ENCODE results near the gene PCSK6. TPM values are rescaled to one million over a fixed set of nuclear protein-coding genes. Genes with fewer than 3 reads are reported as not detected.

Gene PCSK6
- total RNA-seq, 1 experiment from 2014 or later = 3.7 TPM

DNA sequence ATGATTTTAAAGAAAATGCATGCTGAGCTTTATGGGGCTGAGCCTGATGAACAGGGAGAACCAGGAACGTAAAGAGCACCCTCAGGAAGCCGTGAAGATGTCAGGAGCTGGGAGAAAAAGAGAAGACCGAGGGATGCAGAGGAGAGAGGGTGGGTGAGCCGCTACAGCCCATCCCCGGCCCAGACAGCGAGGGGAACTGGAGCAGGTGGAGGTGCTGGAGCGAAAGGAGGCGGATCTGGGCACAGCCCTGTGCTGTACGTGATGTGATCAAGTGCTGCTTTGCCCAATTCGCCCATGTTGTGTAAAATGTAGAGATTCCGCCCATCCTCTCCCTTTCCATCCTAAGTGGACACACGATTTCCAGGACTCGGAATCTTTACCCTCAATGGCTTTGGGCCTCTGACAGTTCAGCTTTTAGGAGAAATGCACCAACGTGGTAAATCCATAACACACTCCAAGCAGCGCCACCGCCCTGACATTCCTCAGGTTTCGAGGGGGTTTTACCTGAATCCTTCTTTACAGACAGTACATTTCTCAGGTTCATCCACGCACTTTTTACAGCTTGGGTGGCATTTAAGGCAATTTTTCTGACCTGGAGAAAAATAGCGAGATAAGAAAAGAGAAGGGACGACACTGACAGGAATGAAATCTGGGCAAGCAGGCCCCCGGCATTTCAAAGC lies 167.4 kb downstream of the PCSK6 start:
- H4K20me1 ChIP-seq (ENCODE audit: low read length) = no peaks in the 10 kb centered on the region
- H3K4me1 ChIP-seq (ENCODE audit: insufficient read depth, low read length) = no peaks in the 10 kb centered on the region
- no peaks in the 10 kb centered on the region for H3K36me3 ChIP-seq (ENCODE audit: low read depth, low read length)
- no peak for ATAC-seq
- H3K9me3 ChIP-seq (ENCODE audit: low read length) = no peaks in the 10 kb centered on the region
- TF ChIP-seq EZH2 (IDR thresholded peaks at IDR 0.05; ENCODE audit: low read length, unreplicated experiment) = no peak
- no peak for TF ChIP-seq EZH2phosphoT487 (IDR thresholded peaks at IDR 0.05; ENCODE audit: borderline replicate concordance, low read length)
- TF ChIP-seq, protein P1, sequence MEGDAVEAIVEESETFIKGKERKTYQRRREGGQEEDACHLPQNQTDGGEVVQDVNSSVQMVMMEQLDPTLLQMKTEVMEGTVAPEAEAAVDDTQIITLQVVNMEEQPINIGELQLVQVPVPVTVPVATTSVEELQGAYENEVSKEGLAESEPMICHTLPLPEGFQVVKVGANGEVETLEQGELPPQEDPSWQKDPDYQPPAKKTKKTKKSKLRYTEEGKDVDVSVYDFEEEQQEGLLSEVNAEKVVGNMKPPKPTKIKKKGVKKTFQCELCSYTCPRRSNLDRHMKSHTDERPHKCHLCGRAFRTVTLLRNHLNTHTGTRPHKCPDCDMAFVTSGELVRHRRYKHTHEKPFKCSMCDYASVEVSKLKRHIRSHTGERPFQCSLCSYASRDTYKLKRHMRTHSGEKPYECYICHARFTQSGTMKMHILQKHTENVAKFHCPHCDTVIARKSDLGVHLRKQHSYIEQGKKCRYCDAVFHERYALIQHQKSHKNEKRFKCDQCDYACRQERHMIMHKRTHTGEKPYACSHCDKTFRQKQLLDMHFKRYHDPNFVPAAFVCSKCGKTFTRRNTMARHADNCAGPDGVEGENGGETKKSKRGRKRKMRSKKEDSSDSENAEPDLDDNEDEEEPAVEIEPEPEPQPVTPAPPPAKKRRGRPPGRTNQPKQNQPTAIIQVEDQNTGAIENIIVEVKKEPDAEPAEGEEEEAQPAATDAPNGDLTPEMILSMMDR (conservative IDR thresholded peaks at IDR 0.05; ENCODE audit: low read depth, low read length) = no peak
- H3K4me2 ChIP-seq (ENCODE audit: low read length) = no peak overlapping the region
- no peaks in the 10 kb centered on the region for H3K79me2 ChIP-seq (ENCODE audit: low read length)
- no peak overlapping the region for H3K4me3 ChIP-seq (ENCODE audit: low read length)
- ChIA-PET CTCF (no interaction called here), POLR2A (ENCODE audit: unreplicated experiment) (no interaction called here)
- BruUV-seq (replicated peaks) = no TSS peak
- no peaks in the 10 kb centered on the region for H3F3A ChIP-seq (ENCODE audit: low read length, unreplicated experiment)
- H3K27ac ChIP-seq (ENCODE audit: low read length) = no peak overlapping the region
- intact Hi-C loops (cut with micrococcal nuclease) = no loop called here
- H3K27me3 ChIP-seq (ENCODE audit: low read length) = peaks cover 66% of the 10 kb centered on the region
- no peak for DNase-seq
- H3K9me2 ChIP-seq (replicated peaks; ENCODE audit: low read length) = no peaks in the 10 kb centered on the region
- no peak overlapping the region for H2AFZ ChIP-seq (ENCODE audit: low read length)
- no peak overlapping the region for H3K9ac ChIP-seq (ENCODE audit: low read length)

DNA sequence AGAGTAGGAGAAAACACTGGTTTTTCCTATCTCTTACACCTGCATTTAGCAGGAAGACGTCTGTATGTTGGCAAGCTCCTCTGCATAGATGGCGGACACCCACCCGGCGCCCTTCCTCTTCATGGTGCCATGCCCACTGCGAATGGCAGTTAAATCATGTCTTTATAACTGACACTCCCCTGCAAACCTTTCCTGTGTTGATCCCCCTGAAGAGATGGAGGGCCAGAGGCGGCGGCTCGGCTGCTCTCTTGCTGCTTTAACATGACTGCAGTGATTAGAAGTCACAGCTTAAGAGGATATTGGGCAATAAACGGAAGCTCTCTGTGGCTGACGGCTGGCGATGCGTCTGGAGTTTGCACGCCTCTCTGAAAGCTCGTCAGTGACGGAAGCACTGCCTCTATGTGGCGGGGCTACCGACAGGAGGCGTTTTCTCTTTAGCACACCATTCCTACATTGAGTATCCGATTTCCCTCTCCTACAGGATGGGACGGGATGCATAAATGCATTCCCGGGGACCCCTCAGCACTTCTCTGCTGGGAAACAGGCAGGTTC lies 168.9 kb downstream of the PCSK6 start:
- H3K9ac ChIP-seq (ENCODE audit: low read length) = no peak overlapping the region
- no peaks in the 10 kb centered on the region for H3F3A ChIP-seq (ENCODE audit: low read length, unreplicated experiment)
- peaks cover 60% of the 10 kb centered on the region for H3K27me3 ChIP-seq (ENCODE audit: low read length)
- ATAC-seq (no peak), DNase-seq (no peak)
- ChIA-PET CTCF (no interaction called here), POLR2A (ENCODE audit: unreplicated experiment) (no interaction called here)
- no peaks in the 10 kb centered on the region for H4K20me1 ChIP-seq (ENCODE audit: low read length)
- H3K27ac ChIP-seq (ENCODE audit: low read length) = no peak overlapping the region
- no TSS peak for BruUV-seq (replicated peaks)
- H3K4me3 ChIP-seq (ENCODE audit: low read length) = no peak overlapping the region
- H2AFZ ChIP-seq (ENCODE audit: low read length) = no peak overlapping the region
- H3K36me3 ChIP-seq (ENCODE audit: low read depth, low read length) = no peaks in the 10 kb centered on the region
- no peaks in the 10 kb centered on the region for H3K79me2 ChIP-seq (ENCODE audit: low read length)
- TF ChIP-seq EZH2phosphoT487 (IDR thresholded peaks at IDR 0.05; ENCODE audit: borderline replicate concordance, low read length) (no peak), EZH2 (IDR thresholded peaks at IDR 0.05; ENCODE audit: low read length, unreplicated experiment) (no peak)
- TF ChIP-seq, protein P1 (conservative IDR thresholded peaks at IDR 0.05; ENCODE audit: low read depth, low read length) = no peak
- H3K4me2 ChIP-seq (ENCODE audit: low read length) = no peak overlapping the region
- H3K4me1 ChIP-seq (ENCODE audit: insufficient read depth, low read length) = no peaks in the 10 kb centered on the region
- no peaks in the 10 kb centered on the region for H3K9me2 ChIP-seq (replicated peaks; ENCODE audit: low read length)
- intact Hi-C loops (cut with micrococcal nuclease) = no loop called here
- H3K9me3 ChIP-seq (ENCODE audit: low read length) = no peaks in the 10 kb centered on the region

DNA sequence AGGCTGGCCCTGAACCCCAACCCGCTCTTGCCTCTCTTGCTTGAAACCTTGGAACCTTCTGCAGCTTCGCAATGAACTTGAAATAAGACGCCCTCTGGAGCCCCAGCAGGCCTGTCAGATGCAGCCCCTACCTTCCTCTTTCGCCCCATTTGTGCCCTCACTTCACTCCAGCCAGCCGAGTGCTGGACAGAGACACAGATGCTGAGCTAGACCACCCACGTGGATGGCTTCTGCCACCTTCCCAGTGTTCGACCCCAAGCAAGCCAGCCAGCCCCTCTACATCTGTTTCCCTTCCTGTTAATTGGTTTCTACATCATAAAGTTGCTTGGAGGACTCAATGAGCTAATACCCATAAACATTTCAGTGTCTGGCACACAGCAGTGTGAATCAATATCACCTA lies 170.7 kb downstream of the PCSK6 start:
- POLR2A ChIA-PET (ENCODE audit: unreplicated experiment) = no interaction called here
- Histone ChIP-seq H3K9ac (ENCODE audit: low read length) (no peak overlapping the region), H3K27me3 (ENCODE audit: low read length) (peaks cover 63% of the 10 kb centered on the region), H3K9me3 (ENCODE audit: low read length) (no peaks in the 10 kb centered on the region), H3K27ac (ENCODE audit: low read length) (no peak overlapping the region), H2AFZ (ENCODE audit: low read length) (no peak overlapping the region), H3K4me3 (ENCODE audit: low read length) (no peak overlapping the region), H4K20me1 (ENCODE audit: low read length) (no peaks in the 10 kb centered on the region), H3K4me1 (ENCODE audit: insufficient read depth, low read length) (no peaks in the 10 kb centered on the region), H3K9me2 (replicated peaks; ENCODE audit: low read length) (no peaks in the 10 kb centered on the region), H3K79me2 (ENCODE audit: low read length) (no peaks in the 10 kb centered on the region), H3K36me3 (ENCODE audit: low read depth, low read length) (no peaks in the 10 kb centered on the region), H3F3A (ENCODE audit: low read length, unreplicated experiment) (no peaks in the 10 kb centered on the region), H3K4me2 (ENCODE audit: low read length) (no peak overlapping the region)
- no peak for DNase-seq
- intact Hi-C loops (cut with micrococcal nuclease) = no loop called here
- ATAC-seq = no peak
- BruUV-seq (replicated peaks) = no TSS peak
- CTCF ChIA-PET = no interaction called here
- TF ChIP-seq EZH2phosphoT487 (IDR thresholded peaks at IDR 0.05; ENCODE audit: borderline replicate concordance, low read length) = no peak
- no peak for TF ChIP-seq EZH2 (IDR thresholded peaks at IDR 0.05; ENCODE audit: low read length, unreplicated experiment)
- TF ChIP-seq, protein P1 (conservative IDR thresholded peaks at IDR 0.05; ENCODE audit: low read depth, low read length) = no peak

Measured in PC-3 (cell line).